HepG2 (cell line): ENCODE results near the gene GPER1. TPM values are rescaled to one million over a fixed set of nuclear protein-coding genes. Genes with fewer than 3 reads are reported as not detected.

Source experiments
- ATAC-seq: fragments of 200-7000 bp; cut with Tn5 transposase; 3 replicates; pipeline ENCODE4 v1.9.1; 2020; ENCODE audit warnings: mild to moderate bottlenecking, moderate library complexity
- BruUV-seq: library from RNA; stranded (reverse); fragments of 400-500 nt; replicated peaks from 2 replicates; lab custom pipeline; 2021; lab: Mats Ljungman, UMichigan
- CTCF ChIA-PET: fragments of 300-600 bp; formaldehyde crosslinking; extraction: SDS; loops from one replicate; lab custom pipeline; 2021; ENCODE audit warnings: low total read pairs, inconsistent platforms, low intra/inter-chr PET ratio; lab: Yijun Ruan, JAX
- POLR2A ChIA-PET: fragments of 350-600 bp; sonication (Branson Sonifier 250); formaldehyde crosslinking; loops from one replicate; lab custom pipeline; 2020; ENCODE audit warnings: antibody characterized with exemption, inconsistent platforms; lab: Yijun Ruan, JAX
- DNase-seq: peaks from one replicate; pipeline ENCODE4 v3.0.0-alpha.2; 2015; ENCODE audit warnings: low spot score
- FAIRE-seq: peaks from 3 replicates; lab custom pipeline; 2011; peaks lifted over from hg19 to GRCh38; lab: Jason Lieb, UNC
- H2AFZ ChIP-seq: one replicate; pipeline ENCODE4 v1.6.1; 2011; ENCODE audit warnings: low read length, inconsistent platforms
- H3K27ac ChIP-seq: fragments of 300-600 bp; 3 replicates; pipeline ENCODE4 v1.8.0; 2011; ENCODE audit warnings: mixed run types, mild to moderate bottlenecking, mixed read lengths, low read length, inconsistent platforms; ENCODE audit not compliant: insufficient read depth; ENCODE audit errors: extremely low read length
- H3K27me3 ChIP-seq, 2 experiments: fragments of 200-600 bp in 1 of 2; 2 replicates in 1 of 2; 3 replicates in 1 of 2; pipeline versions ENCODE4 v1.6.0 to v1.8.0; 2011; ENCODE audit warnings: low read length in 2 of 2, mild to moderate bottlenecking in 2 of 2, moderate library complexity in 2 of 2, inconsistent platforms in 1 of 2; ENCODE audit not compliant: insufficient read depth in 2 of 2, control insufficient read depth in 1 of 2
- H3K36me3 ChIP-seq, 2 experiments: fragments of 200-600 bp in 1 of 2; replicated peaks in 1 of 2; 2 replicates in 1 of 2; 3 replicates in 1 of 2; pipeline versions ENCODE4 v1.5.1 to v1.8.0; 2011; ENCODE audit warnings: low read length in 2 of 2, inconsistent platforms in 1 of 2; ENCODE audit not compliant: insufficient read depth in 2 of 2, control insufficient read depth in 1 of 2
- H3K4me1 ChIP-seq: 2 replicates; pipeline ENCODE4 v1.5.1; 2012; ENCODE audit warnings: low read length, inconsistent platforms; ENCODE audit not compliant: insufficient read depth
- H3K4me2 ChIP-seq: 2 replicates; pipeline ENCODE4 v1.6.0; 2011; ENCODE audit warnings: low read depth, low read length, inconsistent platforms
- H3K4me3 ChIP-seq, 3 experiments: fragments of 200-600 bp in 1 of 3; sonication (generic), shearing (Covaris generic) in 1 of 3; replicated peaks in 1 of 3; 2 replicates each; pipeline ENCODE4 v1.5.1; 2011 to 2016; ENCODE audit warnings: low read length in 3 of 3, inconsistent platforms in 2 of 3, low read depth in 2 of 3, mild to moderate bottlenecking in 2 of 3, control low read depth in 1 of 3, mixed read lengths in 1 of 3; ENCODE audit not compliant: insufficient read depth in 1 of 3
- H3K79me2 ChIP-seq: one replicate; pipeline ENCODE4 v1.6.1; 2011; ENCODE audit warnings: low read length, inconsistent platforms; ENCODE audit not compliant: insufficient read depth
- H3K9ac ChIP-seq: 2 replicates; pipeline ENCODE4 v1.6.0; 2011; ENCODE audit warnings: mild to moderate bottlenecking, low read depth, low read length, inconsistent platforms; ENCODE audit not compliant: insufficient read depth
- H3K9me3 ChIP-seq: 2 replicates; pipeline ENCODE4 v1.5.1; 2012; ENCODE audit warnings: mild to moderate bottlenecking, low read length
- H4K20me1 ChIP-seq: 2 replicates; pipeline ENCODE4 v1.6.0; 2011; ENCODE audit warnings: inconsistent platforms, mild to moderate bottlenecking, low read length, moderate library complexity; ENCODE audit not compliant: insufficient read depth
- ARID4A ChIP-seq: sonication (generic); formaldehyde crosslinking; IDR thresholded peaks from 2 replicates; pipeline ENCODE4 v1.5.0; 2020; ENCODE audit warnings: mild to moderate bottlenecking, missing genetic modification reagents, borderline replicate concordance
- ATAD3A ChIP-seq: sonication (generic); formaldehyde crosslinking; IDR thresholded peaks from 2 replicates; pipeline ENCODE4 v1.4.0; 2020; ENCODE audit warnings: missing genetic modification reagents
- FOXK1 ChIP-seq: sonication (generic); formaldehyde crosslinking; IDR thresholded peaks from 2 replicates; pipeline ENCODE4 v1.4.0; 2020; ENCODE audit warnings: low read depth, missing genetic modification reagents, borderline replicate concordance
- NFKBIZ ChIP-seq: IDR thresholded peaks from 2 replicates; pipeline ENCODE4 v1.6.1; 2018; ENCODE audit warnings: missing genetic modification reagents, missing compliant biosample characterization
- SAFB2 ChIP-seq: sonication (generic); formaldehyde crosslinking; IDR thresholded peaks from 2 replicates; pipeline ENCODE4 v1.5.1; 2020; ENCODE audit warnings: missing genetic modification reagents, low read depth, mild to moderate bottlenecking, borderline replicate concordance
- ZFX ChIP-seq: sonication (generic); formaldehyde crosslinking; IDR thresholded peaks from 2 replicates; pipeline ENCODE4 v1.4.0; 2020; ENCODE audit warnings: mild to moderate bottlenecking, low read depth, missing genetic modification reagents, moderate library complexity
- ZKSCAN1 ChIP-seq: fragments of 150-350 bp; IDR thresholded peaks from 2 replicates; pipeline ENCODE4 v1.6.1; 2014; ENCODE audit warnings: low read length
- ZNF709 ChIP-seq: sonication (generic); formaldehyde crosslinking; IDR thresholded peaks from 2 replicates; pipeline ENCODE4 v1.5.0; 2020; ENCODE audit warnings: mild to moderate bottlenecking, missing genetic modification reagents
- ZSCAN25 ChIP-seq: sonication (generic); formaldehyde crosslinking; IDR thresholded peaks from 2 replicates; pipeline ENCODE4 v1.8.0; 2022; ENCODE audit warnings: mild to moderate bottlenecking, missing genetic modification reagents
- WGBS: methylation state at CpG from one replicate; pipeline ENCODE4 v1.1.6; 2017; ENCODE audit warnings: low lambda C conversion rate; 5-methylcytosine and 5-hydroxymethylcytosine counted together
- in situ Hi-C: cut with HindIII; loops from 2 replicates; pipeline ENCODE4 v1.10.0; 2017; ENCODE audit warnings: low pct_unique_long_range_greater_than_20kb; ENCODE audit not compliant: extremely low pct_ligation_motif_present
- intact Hi-C: fragments of 100-400 bp; cut with micrococcal nuclease; formaldehyde crosslinking; loops from one replicate; pipeline ENCODE4 v1.10.0; 2022; ENCODE audit not compliant: unreplicated experiment
- polyA plus RNA-seq, 8 experiments: library from polyadenylated mRNA; depleted of rRNA in 3 of 8; stranded (reverse) in 7 of 8; unstranded in 1 of 8; fragments of >200 nt; fragmentation: Illumina TruSeq in 4 of 8; extraction: Trizol in 4 of 8; gene quantifications; 2 replicates each; pipeline versions ENCODE4 v1.2.1 to v1.2.3, GENCODE V29; 2011 to 2016; ENCODE audit warnings: low read depth in 4 of 8, missing spikeins in 1 of 8, mixed read lengths in 1 of 8; ENCODE audit not compliant: insufficient read depth in 1 of 8
- total RNA-seq, 5 experiments: library from RNA; depleted of rRNA; stranded (reverse); fragments of >200 nt; fragmentation: Illumina TruSeq; extraction: Trizol; gene quantifications; 2 replicates each; pipeline ENCODE4 v1.2.3, GENCODE V29; 2016; ENCODE audit warnings: low read depth in 1 of 5

GPER1 gene
- total and polyA plus RNA-seq, 2 of the 13 experiments (the other 11 are each of a cell fraction or from before 2014, with no cell fraction given): 12.7 to 19.7 TPM

GRCh38 chr7:1110358-1110757 is 22.4 kb downstream of the GPER1 start:
- Histone ChIP-seq H3K27ac (no peak overlapping the region), H3K4me1 (no peaks in the 10 kb centered on the region), H3K36me3 (peaks cover 11% of the 10 kb centered on the region in 2 experiments; a peak in 2 of 5 replicates), H4K20me1 (no peaks in the 10 kb centered on the region), H3K9ac (no peak overlapping the region), H3K4me3 (no peak overlapping the region), H3K79me2 (peaks cover 7% of the 10 kb centered on the region), H3K9me3 (no peaks in the 10 kb centered on the region), H3K27me3 (no peaks in the 10 kb centered on the region), H3K4me2 (no peak overlapping the region), H2AFZ (no peak overlapping the region)
- intact Hi-C loops (no loop called here), in situ Hi-C loops (no loop called here)
- CTCF ChIA-PET: no interaction called here
- 99% methylated on average over 15 of the region's 28 CpGs for WGBS
- TF ChIP-seq NFKBIZ (CRISPR knock-in tag): no peak
- no peak for TF ChIP-seq ZSCAN25
- TF ChIP-seq ARID4A (CRISPR knock-in tag): no peak
- TF ChIP-seq ATAD3A (CRISPR knock-in tag): no peak
- TF ChIP-seq SAFB2 (CRISPR knock-in tag): no peak
- no peak for TF ChIP-seq ZNF709
- no peak for TF ChIP-seq ZKSCAN1
- TF ChIP-seq FOXK1: no peak
- no peak for TF ChIP-seq ZFX (CRISPR knock-in tag)
- ATAC-seq: no peak
- POLR2A ChIA-PET: no interaction called here
- FAIRE-seq: no peak
- BruUV-seq: no TSS peak
- no peak for DNase-seq
